ENCODE results near the gene FUT1. TPM values are rescaled to one million over a fixed set of nuclear protein-coding genes. Genes with fewer than 3 reads are reported as not detected.

FUT1 gene
- total and polyA plus RNA-seq, 2 donors (not counting 1 experiment from before 2014, with no cell fraction given), result not detected

DNA sequence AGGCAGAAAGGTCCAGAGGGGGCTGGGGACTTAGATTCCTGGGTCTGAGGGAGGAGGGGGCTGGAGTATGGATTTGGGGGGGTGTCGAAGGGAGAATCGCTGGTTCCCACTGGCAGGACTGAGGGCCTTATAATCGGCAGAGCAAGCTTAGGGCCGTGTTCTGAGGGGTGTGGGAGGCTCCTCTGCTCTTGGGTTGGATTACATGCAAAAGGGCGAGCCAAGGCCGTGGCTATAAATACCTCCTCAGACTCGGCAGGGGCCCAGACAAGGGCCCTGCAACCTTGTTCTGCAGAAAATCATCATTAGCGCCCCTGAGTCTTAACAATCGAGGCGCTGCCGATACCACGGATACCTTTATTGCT is 32.2 kb downstream of the FUT1 start:
- H3K9me3 Mint-ChIP-seq (ENCODE audit: insufficient read depth), result peaks cover 5% of the 10 kb centered on the region
- no peak overlapping the region for H3K27ac ChIP-seq (ENCODE audit: low read length in 2 of 2)
- peaks cover 7 to 23% of the 10 kb centered on the region in 2 donors for H3K4me1 ChIP-seq (ENCODE audit: control insufficient read depth in 2 of 2, insufficient read depth in 2 of 2, low read length in 2 of 2)
- H3K27me3 Mint-ChIP-seq, result no peaks in the 10 kb centered on the region
- no peaks in the 10 kb centered on the region for H4K20me1 ChIP-seq (ENCODE audit: control insufficient read depth, insufficient read depth, low read length, poor library complexity, severe bottlenecking)
- H3K27ac Mint-ChIP-seq, result peak overlapping the region; percentile 98
- H3K36me3 ChIP-seq (replicated peaks in 1 of 2; ENCODE audit: control extremely low read depth in 1 of 2, control insufficient read depth in 1 of 2, extremely low read depth in 1 of 2, insufficient read depth in 2 of 2, low read length in 1 of 2), result no peaks in the 10 kb centered on the region
- H3K9ac ChIP-seq (ENCODE audit: low read length), result peak overlapping the region; percentile 88
- POLR2A ChIA-PET, result interaction anchor here (0.5 to 1.4 kb wide), 9 partner anchors 12 to 232 kb away, joined by 3 to 11 read pairs (median 3); no protein-coding TSS in a partner anchor
- intact Hi-C loops (cut with micrococcal nuclease), result loop anchor here (1.0 to 10.0 kb wide), 3 partner anchors 152 to 1305 kb away; partner anchors contain the start of genes PPP1R15A, SYNGR4, TMEM143 and VRK3
- H3K9me3 ChIP-seq (ENCODE audit: control extremely low read depth in 1 of 3, control insufficient read depth in 2 of 3, insufficient read depth in 1 of 3, low read length in 2 of 3), result peaks cover 0 to 24% (median 6%) of the 10 kb centered on the region in 3 donors
- peak overlapping the region in 2 of 5 experiments; percentile 61 to 91 for H3K4me3 ChIP-seq (ENCODE audit: control extremely low read depth in 1 of 5, extremely low read depth in 1 of 5, insufficient read depth in 1 of 5, low read depth in 2 of 5, low read length in 4 of 5)
- H3K4me1 Mint-ChIP-seq, result peaks cover 18% of the 10 kb centered on the region
- 39% methylated on average over 12 of the region's 12 CpGs for WGBS (ENCODE audit: insufficient coverage)
- DNase-seq (no peak), ATAC-seq (ENCODE audit: low read depth) (no peak)
- H2AFZ ChIP-seq (ENCODE audit: insufficient read depth, low read depth, low read length, poor library complexity, severe bottlenecking), result peak overlapping the region; percentile 91
- peak overlapping the region; percentile 98 for H3K4me3 Mint-ChIP-seq
- H3K79me2 ChIP-seq (ENCODE audit: control insufficient read depth, insufficient read depth, low read length), result no peaks in the 10 kb centered on the region
- TF ChIP-seq EZH2 (IDR thresholded peaks at IDR 0.05; ENCODE audit: borderline replicate concordance, insufficient read depth, low read depth, low read length, poor library complexity, severe bottlenecking), result no peak
- TF ChIP-seq, protein P1, sequence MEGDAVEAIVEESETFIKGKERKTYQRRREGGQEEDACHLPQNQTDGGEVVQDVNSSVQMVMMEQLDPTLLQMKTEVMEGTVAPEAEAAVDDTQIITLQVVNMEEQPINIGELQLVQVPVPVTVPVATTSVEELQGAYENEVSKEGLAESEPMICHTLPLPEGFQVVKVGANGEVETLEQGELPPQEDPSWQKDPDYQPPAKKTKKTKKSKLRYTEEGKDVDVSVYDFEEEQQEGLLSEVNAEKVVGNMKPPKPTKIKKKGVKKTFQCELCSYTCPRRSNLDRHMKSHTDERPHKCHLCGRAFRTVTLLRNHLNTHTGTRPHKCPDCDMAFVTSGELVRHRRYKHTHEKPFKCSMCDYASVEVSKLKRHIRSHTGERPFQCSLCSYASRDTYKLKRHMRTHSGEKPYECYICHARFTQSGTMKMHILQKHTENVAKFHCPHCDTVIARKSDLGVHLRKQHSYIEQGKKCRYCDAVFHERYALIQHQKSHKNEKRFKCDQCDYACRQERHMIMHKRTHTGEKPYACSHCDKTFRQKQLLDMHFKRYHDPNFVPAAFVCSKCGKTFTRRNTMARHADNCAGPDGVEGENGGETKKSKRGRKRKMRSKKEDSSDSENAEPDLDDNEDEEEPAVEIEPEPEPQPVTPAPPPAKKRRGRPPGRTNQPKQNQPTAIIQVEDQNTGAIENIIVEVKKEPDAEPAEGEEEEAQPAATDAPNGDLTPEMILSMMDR (IDR thresholded peaks at IDR 0.05), result no peak
- CTCF ChIA-PET, result interaction anchor here (0.5 to 2.0 kb wide), 3 partner anchors 19 to 74 kb away, joined by 3 to 6 read pairs (median 3); partner anchors contain the start of gene CA11
- H3K27me3 ChIP-seq (replicated peaks in 1 of 4; ENCODE audit: control extremely low read depth in 1 of 4, control insufficient read depth in 3 of 4, insufficient read depth in 4 of 4, low read length in 3 of 4), result no peaks in the 10 kb centered on the region
- peak overlapping the region; percentile 91 for H3K4me2 ChIP-seq (replicated peaks; ENCODE audit: low read depth, low read length, poor library complexity, severe bottlenecking)
